K562 (cell line): ENCODE measurements around the gene AMIGO3. TPM values are rescaled to one million over a fixed set of nuclear protein-coding genes. Genes with fewer than 3 reads are reported as not detected.

Source experiments
- SP1 ChIP-seq: sonication (generic); formaldehyde crosslinking; IDR thresholded peaks from 2 replicates; pipeline ENCODE4 v1.8.1; 2022; ENCODE audit warnings: mild to moderate bottlenecking, missing genetic modification reagents
- polyA plus RNA-seq, 8 experiments: library from polyadenylated mRNA; depleted of rRNA in 4 of 8; stranded (reverse) in 5 of 8; unstranded in 3 of 8; fragments of >200 nt; fragmentation: Nextera tagmentation in 2 of 8; fragmentation: Illumina TruSeq in 1 of 8; extraction: Ambion mirVana in 2 of 8; extraction: Trizol in 1 of 8; gene quantifications; 2 replicates each; pipeline versions ENCODE4 v1.2.1 to v1.2.3, GENCODE V29; 2011 to 2014; ENCODE audit warnings: inconsistent platforms in 1 of 8, missing spikeins in 1 of 8
- total RNA-seq, 7 experiments: library from RNA; depleted of rRNA in 6 of 7; stranded (reverse); fragments of >200 nt in 6 of 7; fragmentation: Illumina TruSeq in 2 of 7; extraction: Trizol in 2 of 7; gene quantifications; 2 replicates each; pipeline versions ENCODE4 v1.2.1 to v1.2.3, GENCODE V29; 2011 to 2021; ENCODE audit warnings: low replicate concordance in 1 of 7
- TF ChIP-seq, protein P1 (sequence below), 2 experiments: fragments of 450-650 bp; conservative IDR thresholded peaks; 2 replicates each; pipeline ENCODE4 v1.6.1; 2017; ENCODE audit warnings: mild to moderate bottlenecking in 2 of 2, moderate library complexity in 2 of 2
- TF ChIP-seq, protein P2 (sequence below), 2 experiments: IDR thresholded peaks; 2 replicates each; pipeline ENCODE4 v1.6.1; 2012; ENCODE audit warnings: improper control_type of control experiment in 2 of 2, low read depth in 2 of 2, low read length in 2 of 2, borderline replicate concordance in 1 of 2

The AMIGO3 gene
- total and polyA plus RNA-seq, 9 of the 15 experiments (the other 6 are each of a cell fraction or from before 2014, with no cell fraction given) = 0.13 to 2.8 (median 0.44) TPM; not detected in 4

DNA sequence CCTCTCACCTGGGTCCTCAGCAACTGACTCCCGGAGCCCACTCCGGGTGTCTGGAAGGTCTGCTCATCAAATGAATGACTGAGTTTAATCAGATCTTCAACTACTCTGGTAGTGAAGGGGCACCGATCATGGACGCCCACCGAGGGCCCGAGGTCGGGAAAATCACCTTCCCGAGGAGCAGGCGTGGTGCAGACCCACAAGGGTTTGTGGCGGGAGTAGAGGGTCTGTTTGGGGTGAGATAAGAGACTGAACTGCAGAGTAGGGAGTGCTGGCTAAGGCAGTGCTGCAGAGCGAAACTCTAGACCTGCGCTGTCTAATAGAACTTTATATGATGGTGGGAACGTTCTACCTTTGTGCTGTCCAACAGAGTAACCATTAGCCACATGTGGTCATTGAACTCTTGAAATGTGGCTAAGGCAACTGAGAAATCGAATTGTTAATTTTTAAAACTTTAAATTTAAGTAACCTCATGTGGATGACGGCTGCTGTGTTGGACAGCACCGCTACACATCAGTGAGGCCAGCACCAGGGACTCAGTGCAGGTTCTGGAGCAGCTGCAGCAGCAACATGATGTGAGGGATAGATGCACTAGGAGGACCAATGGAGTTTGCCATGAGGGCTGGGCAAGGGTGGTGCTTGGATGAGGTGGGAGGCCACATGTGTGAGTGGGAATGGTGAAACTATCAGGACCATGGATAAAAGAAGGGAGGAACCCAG is 29.4 kb downstream of the AMIGO3 start (continued):
- TF ChIP-seq, protein P1, sequence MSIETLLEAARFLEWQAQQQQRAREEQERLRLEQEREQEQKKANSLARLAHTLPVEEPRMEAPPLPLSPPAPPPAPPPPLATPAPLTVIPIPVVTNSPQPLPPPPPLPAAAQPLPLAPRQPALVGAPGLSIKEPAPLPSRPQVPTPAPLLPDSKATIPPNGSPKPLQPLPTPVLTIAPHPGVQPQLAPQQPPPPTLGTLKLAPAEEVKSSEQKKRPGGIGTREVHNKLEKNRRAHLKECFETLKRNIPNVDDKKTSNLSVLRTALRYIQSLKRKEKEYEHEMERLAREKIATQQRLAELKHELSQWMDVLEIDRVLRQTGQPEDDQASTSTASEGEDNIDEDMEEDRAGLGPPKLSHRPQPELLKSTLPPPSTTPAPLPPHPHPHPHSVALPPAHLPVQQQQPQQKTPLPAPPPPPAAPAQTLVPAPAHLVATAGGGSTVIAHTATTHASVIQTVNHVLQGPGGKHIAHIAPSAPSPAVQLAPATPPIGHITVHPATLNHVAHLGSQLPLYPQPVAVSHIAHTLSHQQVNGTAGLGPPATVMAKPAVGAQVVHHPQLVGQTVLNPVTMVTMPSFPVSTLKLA (conservative IDR thresholded peaks at IDR 0.05) = 0 out of 4 replicates have a peak, but pooled peaks of 1 of the 2 experiments have one; percentile 5
- TF ChIP-seq SP1 (CRISPR knock-in tag) = 0 out of 2 replicates have a peak, but pooled peaks have one; percentile 0
- TF ChIP-seq, protein P2, sequence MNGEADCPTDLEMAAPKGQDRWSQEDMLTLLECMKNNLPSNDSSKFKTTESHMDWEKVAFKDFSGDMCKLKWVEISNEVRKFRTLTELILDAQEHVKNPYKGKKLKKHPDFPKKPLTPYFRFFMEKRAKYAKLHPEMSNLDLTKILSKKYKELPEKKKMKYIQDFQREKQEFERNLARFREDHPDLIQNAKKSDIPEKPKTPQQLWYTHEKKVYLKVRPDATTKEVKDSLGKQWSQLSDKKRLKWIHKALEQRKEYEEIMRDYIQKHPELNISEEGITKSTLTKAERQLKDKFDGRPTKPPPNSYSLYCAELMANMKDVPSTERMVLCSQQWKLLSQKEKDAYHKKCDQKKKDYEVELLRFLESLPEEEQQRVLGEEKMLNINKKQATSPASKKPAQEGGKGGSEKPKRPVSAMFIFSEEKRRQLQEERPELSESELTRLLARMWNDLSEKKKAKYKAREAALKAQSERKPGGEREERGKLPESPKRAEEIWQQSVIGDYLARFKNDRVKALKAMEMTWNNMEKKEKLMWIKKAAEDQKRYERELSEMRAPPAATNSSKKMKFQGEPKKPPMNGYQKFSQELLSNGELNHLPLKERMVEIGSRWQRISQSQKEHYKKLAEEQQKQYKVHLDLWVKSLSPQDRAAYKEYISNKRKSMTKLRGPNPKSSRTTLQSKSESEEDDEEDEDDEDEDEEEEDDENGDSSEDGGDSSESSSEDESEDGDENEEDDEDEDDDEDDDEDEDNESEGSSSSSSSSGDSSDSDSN (IDR thresholded peaks at IDR 0.05; ENCODE audit: borderline replicate concordance in 1 of 2, low read depth in 2 of 2, low read length in 2 of 2) = 0 out of 4 replicates have a peak, but pooled peaks of 1 of the 2 experiments have one; percentile 39
